ENCODE measurements around the gene SOX8. TPM values are rescaled to one million over a fixed set of nuclear protein-coding genes. Genes with fewer than 3 reads are reported as not detected.

The SOX8 gene
- total and polyA plus RNA-seq, 2 experiments from 2014 or later, result 5.7 to 26.2 TPM

DNA sequence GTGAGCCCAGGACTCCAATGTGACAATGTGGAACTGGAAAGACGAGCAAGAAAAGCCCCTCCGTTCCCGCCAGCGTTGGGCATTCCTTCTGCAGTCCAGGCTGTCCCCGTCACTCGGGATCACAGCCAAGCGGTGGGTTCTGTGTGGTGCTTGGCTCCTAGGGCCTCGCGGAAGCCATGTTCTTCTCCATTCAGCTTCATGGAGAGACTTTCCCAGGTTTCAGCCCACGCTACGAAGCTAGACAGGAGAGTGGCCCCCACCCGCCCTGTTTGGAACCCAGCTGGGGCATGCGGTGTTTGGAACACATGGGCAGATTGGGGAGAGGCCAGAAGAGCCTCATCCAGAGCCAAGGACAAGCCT, 16.6 kb upstream of the SOX8 start (continued):
- TF ChIP-seq, protein P1, sequence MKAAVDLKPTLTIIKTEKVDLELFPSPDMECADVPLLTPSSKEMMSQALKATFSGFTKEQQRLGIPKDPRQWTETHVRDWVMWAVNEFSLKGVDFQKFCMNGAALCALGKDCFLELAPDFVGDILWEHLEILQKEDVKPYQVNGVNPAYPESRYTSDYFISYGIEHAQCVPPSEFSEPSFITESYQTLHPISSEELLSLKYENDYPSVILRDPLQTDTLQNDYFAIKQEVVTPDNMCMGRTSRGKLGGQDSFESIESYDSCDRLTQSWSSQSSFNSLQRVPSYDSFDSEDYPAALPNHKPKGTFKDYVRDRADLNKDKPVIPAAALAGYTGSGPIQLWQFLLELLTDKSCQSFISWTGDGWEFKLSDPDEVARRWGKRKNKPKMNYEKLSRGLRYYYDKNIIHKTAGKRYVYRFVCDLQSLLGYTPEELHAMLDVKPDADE (IDR thresholded peaks at IDR 0.05), result no peak
- no peak for TF ChIP-seq POLR2AphosphoS5 (IDR thresholded peaks at IDR 0.05; ENCODE audit: low read depth)

DNA sequence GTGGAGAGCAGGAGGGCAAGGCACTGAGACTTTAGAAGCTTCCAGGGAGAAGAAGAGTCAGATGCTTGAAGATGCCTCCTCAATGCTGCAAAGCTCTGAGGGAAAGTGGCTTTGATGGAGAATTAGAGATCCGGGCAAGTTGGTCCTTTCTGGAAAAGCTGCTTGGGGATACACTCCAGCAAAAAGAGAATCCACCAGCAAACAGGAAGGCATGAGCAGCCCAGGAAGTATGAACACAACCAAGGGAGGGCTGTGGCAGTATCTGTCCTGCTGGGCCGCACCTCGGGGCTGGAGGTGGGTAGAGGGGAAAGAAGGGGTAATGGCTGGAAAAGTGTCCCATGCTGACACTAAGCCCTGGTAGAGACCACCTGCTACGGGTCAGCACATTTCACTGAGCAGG, 16.1 kb upstream of the SOX8 start:
- H3K79me2 ChIP-seq (replicated peaks; ENCODE audit: insufficient read depth), result no peaks in the 10 kb centered on the region
- Mint-ChIP-seq H3K4me1 (peaks cover 6% of the 10 kb centered on the region), H3K27me3 (ENCODE audit: insufficient read depth, low read depth, poor library complexity) (peaks cover 11% of the 10 kb centered on the region), H3K36me3 (ENCODE audit: low read depth) (peaks cover 6% of the 10 kb centered on the region; the same call in 1 of the 3 replicates), H3K27ac (no peak overlapping the region), H3K4me3 (no peak overlapping the region; the same call in 2 of the 3 replicates), H3K9me3 (peaks cover 7% of the 10 kb centered on the region; the same call in 2 of the 3 replicates)
- ATAC-seq (no peak), DNase-seq (ENCODE audit: low spot score) (no peak)
- no peaks in the 10 kb centered on the region for H3K27me3 ChIP-seq (ENCODE audit: insufficient read depth)
- H2AFZ ChIP-seq, result no peak overlapping the region
- no peak overlapping the region for H3K4me2 ChIP-seq
- no peak overlapping the region for H3K4me3 ChIP-seq
- no peaks in the 10 kb centered on the region for H3K36me3 ChIP-seq (ENCODE audit: insufficient read depth)
- TF ChIP-seq REST (IDR thresholded peaks at IDR 0.05; ENCODE audit: unreplicated experiment), result no peak
- TF ChIP-seq, protein P1 (IDR thresholded peaks at IDR 0.05), result no peak
- no peak for TF ChIP-seq EZH2phosphoT487 (IDR thresholded peaks at IDR 0.05; ENCODE audit: unreplicated experiment)
- no peak for TF ChIP-seq CREB1 (CRISPR knock-in tag; IDR thresholded peaks at IDR 0.05; ENCODE audit: low read depth)
- TF ChIP-seq CTCF (conservative IDR thresholded peaks at IDR 0.05; ENCODE audit: low read depth in 2 of 2), result no peak
- no peak for TF ChIP-seq EZH2 (IDR thresholded peaks at IDR 0.05; ENCODE audit: low read depth, unreplicated experiment)
- no peaks in the 10 kb centered on the region for H3K9me2 ChIP-seq (ENCODE audit: insufficient read depth)
- H3F3A ChIP-seq (replicated peaks; ENCODE audit: low read depth), result 0 out of 2 replicates have a peak, but pooled peaks cover 2% of the 10 kb centered on the region
- peaks cover 4% of the 10 kb centered on the region; the same call in 1 of the 2 replicates for H3K4me1 ChIP-seq (ENCODE audit: insufficient read depth)
- H4K20me1 ChIP-seq (replicated peaks; ENCODE audit: insufficient read depth), result 0 out of 2 replicates have a peak, but pooled peaks cover 4% of the 10 kb centered on the region
- no peak overlapping the region for H3K27ac ChIP-seq (ENCODE audit: low read depth)
